KMS-11 (cell line): ENCODE results near the gene PARL.
"Not testable (repeated sequence)": the region's sequence is repeated elsewhere in the genome, so short reads cannot be mapped to it uniquely, and the experiment has no call there.

Source experiments
- H2AFZ ChIP-seq: fragments of 200-600 bp; sonication (generic); 2 replicates; pipeline ENCODE4 v1.6.1; 2016; ENCODE audit warnings: antibody characterized with exemption, mixed run types, low read depth
- H3K27ac ChIP-seq: fragments of 200-600 bp; sonication (generic); 2 replicates; pipeline ENCODE4 v1.6.1; 2016; ENCODE audit warnings: mild to moderate bottlenecking, mixed run types
- H3K27me3 ChIP-seq: fragments of 200-600 bp; sonication (generic); 2 replicates; pipeline ENCODE4 v1.6.1; 2017; ENCODE audit warnings: mild to moderate bottlenecking, low read depth, mixed run types, moderate library complexity; ENCODE audit not compliant: insufficient read depth
- H3K36me3 ChIP-seq: fragments of 200-600 bp; sonication (generic); 2 replicates; pipeline ENCODE4 v1.6.1; 2017; ENCODE audit warnings: mild to moderate bottlenecking, mixed run types; ENCODE audit not compliant: insufficient read depth
- H3K4me1 ChIP-seq: fragments of 200-600 bp; sonication (generic); 2 replicates; pipeline ENCODE4 v1.6.1; 2016; ENCODE audit warnings: mild to moderate bottlenecking, low read depth, mixed run types; ENCODE audit not compliant: poor library complexity, severe bottlenecking
- H3K4me2 ChIP-seq: fragments of 200-600 bp; sonication (generic); 2 replicates; pipeline ENCODE4 v1.7.0; 2016; ENCODE audit warnings: mild to moderate bottlenecking, mixed run types
- H3K4me3 ChIP-seq: fragments of 200-600 bp; sonication (generic); IDR thresholded peaks from 2 replicates; pipeline ENCODE4 v1.6.1; 2017; ENCODE audit warnings: low read depth, low read length, mixed read lengths; ENCODE audit not compliant: insufficient read depth
- H3K79me2 ChIP-seq: fragments of 200-600 bp; sonication (generic); 2 replicates; pipeline ENCODE4 v1.6.1; 2016; ENCODE audit warnings: low read depth, mixed run types; ENCODE audit not compliant: insufficient read depth
- H3K9ac ChIP-seq: fragments of 200-600 bp; sonication (generic); 2 replicates; pipeline ENCODE4 v1.6.1; 2016; ENCODE audit warnings: mild to moderate bottlenecking, mixed run types
- H4K20me1 ChIP-seq: fragments of 200-600 bp; sonication (generic); 2 replicates; pipeline ENCODE4 v1.6.1; 2016; ENCODE audit warnings: mild to moderate bottlenecking, mixed run types; ENCODE audit not compliant: insufficient read depth
- TF ChIP-seq, protein P1 (sequence below): fragments of 200-600 bp; sonication (generic); conservative IDR thresholded peaks from 2 replicates; pipeline ENCODE4 v1.6.1; 2017; ENCODE audit warnings: low read depth, mild to moderate bottlenecking, antibody characterized with exemption, low read length, moderate library complexity, mixed read lengths

The PARL gene

DNA sequence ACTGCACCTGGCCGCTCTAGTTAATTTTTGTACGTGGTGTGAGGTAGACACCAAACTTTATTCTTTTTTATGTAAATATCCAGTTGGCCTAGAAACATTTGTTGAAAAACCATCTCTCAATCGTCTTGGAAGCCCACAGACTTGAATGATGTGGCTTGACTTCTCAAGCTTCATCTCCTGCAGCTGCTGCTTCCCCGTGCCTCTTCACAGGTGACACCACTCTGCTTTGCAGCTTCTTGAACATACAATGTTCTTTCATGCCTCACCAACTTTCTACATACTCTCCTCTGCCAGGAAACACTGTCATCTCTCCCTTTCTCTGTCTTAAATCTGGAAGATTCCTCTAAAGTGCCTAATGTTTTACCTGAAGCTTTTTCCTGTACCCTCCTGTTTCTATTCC lies 94.9 kb downstream of the PARL start:
- H3K4me2 ChIP-seq, result no peak overlapping the region
- no peaks in the 10 kb centered on the region for H3K4me1 ChIP-seq
- H3K36me3 ChIP-seq, result peaks cover 4% of the 10 kb centered on the region; the same call in 1 of the 2 replicates
- TF ChIP-seq, protein P1, sequence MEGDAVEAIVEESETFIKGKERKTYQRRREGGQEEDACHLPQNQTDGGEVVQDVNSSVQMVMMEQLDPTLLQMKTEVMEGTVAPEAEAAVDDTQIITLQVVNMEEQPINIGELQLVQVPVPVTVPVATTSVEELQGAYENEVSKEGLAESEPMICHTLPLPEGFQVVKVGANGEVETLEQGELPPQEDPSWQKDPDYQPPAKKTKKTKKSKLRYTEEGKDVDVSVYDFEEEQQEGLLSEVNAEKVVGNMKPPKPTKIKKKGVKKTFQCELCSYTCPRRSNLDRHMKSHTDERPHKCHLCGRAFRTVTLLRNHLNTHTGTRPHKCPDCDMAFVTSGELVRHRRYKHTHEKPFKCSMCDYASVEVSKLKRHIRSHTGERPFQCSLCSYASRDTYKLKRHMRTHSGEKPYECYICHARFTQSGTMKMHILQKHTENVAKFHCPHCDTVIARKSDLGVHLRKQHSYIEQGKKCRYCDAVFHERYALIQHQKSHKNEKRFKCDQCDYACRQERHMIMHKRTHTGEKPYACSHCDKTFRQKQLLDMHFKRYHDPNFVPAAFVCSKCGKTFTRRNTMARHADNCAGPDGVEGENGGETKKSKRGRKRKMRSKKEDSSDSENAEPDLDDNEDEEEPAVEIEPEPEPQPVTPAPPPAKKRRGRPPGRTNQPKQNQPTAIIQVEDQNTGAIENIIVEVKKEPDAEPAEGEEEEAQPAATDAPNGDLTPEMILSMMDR, result no peak
- H3K4me3 ChIP-seq, result no peak overlapping the region
- no peak overlapping the region for H2AFZ ChIP-seq
- no peak overlapping the region for H3K9ac ChIP-seq
- H3K79me2 ChIP-seq, result no peaks in the 10 kb centered on the region
- no peak overlapping the region for H3K27ac ChIP-seq
- H4K20me1 ChIP-seq, result no peaks in the 10 kb centered on the region
- H3K27me3 ChIP-seq, result no peaks in the 10 kb centered on the region

DNA sequence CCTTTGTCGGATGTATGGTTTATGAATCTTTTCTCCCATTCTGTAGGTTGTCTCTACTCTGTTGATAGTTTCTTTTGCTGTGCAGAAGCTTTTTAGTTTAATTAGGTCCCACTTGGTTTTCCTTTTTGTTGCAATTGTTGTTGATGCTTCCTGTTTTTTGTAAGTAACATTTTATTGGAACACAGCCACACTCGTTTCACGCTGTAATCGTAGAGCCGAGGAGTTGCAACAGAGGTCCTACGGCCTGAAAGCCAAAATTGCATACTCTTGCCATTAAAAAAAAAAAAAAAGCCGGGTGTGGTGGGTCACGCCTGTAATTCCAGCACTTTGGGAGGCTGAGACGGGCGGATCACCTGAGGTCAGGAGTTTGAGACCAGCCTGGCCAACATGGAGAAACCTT lies 100.2 kb downstream of the PARL start:
- not testable (repeated sequence) for H3K4me2 ChIP-seq, H3K79me2 ChIP-seq, H3K9ac ChIP-seq, H3K27me3 ChIP-seq, H4K20me1 ChIP-seq, H3K4me1 ChIP-seq, H3K4me3 ChIP-seq, H3K27ac ChIP-seq, H2AFZ ChIP-seq
- peaks cover 13% of the 10 kb centered on the region; the same call in 1 of the 2 replicates for H3K36me3 ChIP-seq

DNA sequence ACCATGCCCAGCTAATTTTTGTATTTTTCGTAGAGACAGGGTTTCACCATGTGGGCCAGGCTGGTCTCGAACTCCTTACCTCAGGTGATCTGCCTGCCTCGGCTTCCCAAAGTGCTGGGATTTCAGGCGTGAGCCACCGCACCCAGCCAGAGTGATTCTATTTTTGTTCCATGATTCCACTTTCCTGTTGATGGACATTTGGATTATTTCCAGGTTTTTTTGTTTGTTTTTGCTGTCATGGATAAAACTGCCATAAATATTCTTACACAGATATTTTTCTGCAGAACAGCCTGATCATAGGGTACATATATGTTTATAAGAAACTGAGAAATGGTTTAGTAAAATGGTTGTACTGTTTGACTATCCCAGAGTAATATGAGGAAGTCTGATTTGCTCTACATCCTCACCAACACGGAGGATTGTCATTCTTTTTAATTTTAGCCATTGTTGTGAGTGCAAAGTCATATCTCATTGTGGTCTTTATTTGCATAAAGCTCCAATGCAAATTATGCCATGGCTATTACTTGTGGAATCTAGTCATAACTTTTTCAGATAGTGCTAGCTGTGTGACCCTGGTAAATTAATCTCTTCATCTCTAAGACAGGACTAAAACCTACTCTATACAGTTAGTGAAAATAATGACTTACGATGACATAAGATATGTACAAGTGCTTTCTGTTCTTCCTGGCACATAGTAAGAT lies 102.0 kb downstream of the PARL start:
- H3K79me2 ChIP-seq, result no peaks in the 10 kb centered on the region
- H3K4me1 ChIP-seq, result no peaks in the 10 kb centered on the region
- no peak overlapping the region for H2AFZ ChIP-seq
- TF ChIP-seq, protein P1, result no peak
- H3K27ac ChIP-seq, result no peak overlapping the region
- peaks cover 13% of the 10 kb centered on the region; the same call in 1 of the 2 replicates for H3K36me3 ChIP-seq
- no peak overlapping the region for H3K9ac ChIP-seq
- H3K4me2 ChIP-seq, result no peak overlapping the region
- no peaks in the 10 kb centered on the region for H4K20me1 ChIP-seq
- H3K4me3 ChIP-seq, result no peak overlapping the region
- H3K27me3 ChIP-seq, result no peaks in the 10 kb centered on the region

DNA sequence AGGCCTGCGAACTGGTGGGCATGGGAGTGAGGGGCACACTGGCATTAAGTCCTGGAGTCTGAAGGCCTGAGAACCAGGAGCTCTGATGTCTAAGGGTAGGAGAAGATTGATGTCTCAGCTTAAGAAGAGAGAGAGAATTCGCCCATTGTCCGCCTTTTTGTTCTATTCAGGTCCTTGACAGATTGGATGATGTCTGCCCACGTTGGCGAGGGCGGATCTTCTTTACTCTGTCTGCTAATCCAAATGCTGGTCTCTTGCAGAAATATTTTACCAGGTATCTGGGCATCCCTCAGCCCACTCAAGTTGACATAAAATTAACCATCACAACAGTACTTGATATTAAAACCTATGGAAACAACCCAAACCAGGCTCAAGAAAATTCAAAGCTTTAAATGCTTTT lies 103.4 kb downstream of the PARL start:
- H4K20me1 ChIP-seq, result no peaks in the 10 kb centered on the region
- TF ChIP-seq, protein P1, result no peak
- no peak overlapping the region for H3K27ac ChIP-seq
- H3K36me3 ChIP-seq, result peaks cover 13% of the 10 kb centered on the region; the same call in 1 of the 2 replicates
- no peak overlapping the region for H3K4me3 ChIP-seq
- no peak overlapping the region for H3K4me2 ChIP-seq
- H3K27me3 ChIP-seq, result no peaks in the 10 kb centered on the region
- H3K9ac ChIP-seq, result no peak overlapping the region
- H3K4me1 ChIP-seq, result no peaks in the 10 kb centered on the region
- H2AFZ ChIP-seq, result no peak overlapping the region
- H3K79me2 ChIP-seq, result no peaks in the 10 kb centered on the region

DNA sequence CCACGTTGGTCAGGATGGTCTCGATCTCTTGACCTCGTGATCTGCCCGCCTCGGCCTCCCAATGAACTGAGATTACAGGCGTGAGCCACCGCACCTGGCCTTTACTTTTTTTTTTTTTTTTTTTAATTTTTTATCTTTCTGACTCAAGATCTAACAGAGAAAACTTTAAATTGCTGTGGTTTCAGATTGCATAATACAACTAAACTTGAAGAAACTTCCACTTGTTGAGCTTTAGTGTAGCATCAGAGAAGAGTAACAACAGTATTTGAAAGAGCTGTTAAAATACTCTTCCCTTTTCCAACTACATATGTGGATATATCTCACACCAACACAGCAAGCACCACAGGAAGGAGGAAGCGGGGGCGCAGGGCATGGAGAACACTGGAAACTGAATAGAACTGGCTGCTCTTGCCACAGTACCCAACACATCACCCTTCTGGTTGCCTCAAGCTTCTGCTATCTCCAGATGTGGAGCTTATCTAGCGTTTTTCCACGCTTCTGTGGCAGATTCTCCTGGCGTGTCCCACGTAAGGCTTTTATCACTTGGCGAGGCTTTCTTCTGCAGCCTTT lies 104.7 kb downstream of the PARL start:
- Histone ChIP-seq H3K4me2 (no peak overlapping the region), H3K9ac (no peak overlapping the region), H4K20me1 (no peaks in the 10 kb centered on the region), H3K4me3 (no peak overlapping the region), H3K79me2 (no peaks in the 10 kb centered on the region), H3K4me1 (no peaks in the 10 kb centered on the region), H3K27ac (no peak overlapping the region), H2AFZ (no peak overlapping the region), H3K27me3 (no peaks in the 10 kb centered on the region), H3K36me3 (peaks cover 9% of the 10 kb centered on the region; the same call in 1 of the 2 replicates)
- TF ChIP-seq, protein P1, result no peak
